EL (cell line): Measurements from ENCODE around the gene RAD51AP1.
"Not testable (repeated sequence)": the region's sequence is repeated elsewhere in the genome, so short reads cannot be mapped to it uniquely, and the experiment has no call there.

ENCODE experiments used
- DNase-seq: peaks from one replicate; pipeline ENCODE4 v3.0.0-alpha.2; 2016

The RAD51AP1 gene, protein sequence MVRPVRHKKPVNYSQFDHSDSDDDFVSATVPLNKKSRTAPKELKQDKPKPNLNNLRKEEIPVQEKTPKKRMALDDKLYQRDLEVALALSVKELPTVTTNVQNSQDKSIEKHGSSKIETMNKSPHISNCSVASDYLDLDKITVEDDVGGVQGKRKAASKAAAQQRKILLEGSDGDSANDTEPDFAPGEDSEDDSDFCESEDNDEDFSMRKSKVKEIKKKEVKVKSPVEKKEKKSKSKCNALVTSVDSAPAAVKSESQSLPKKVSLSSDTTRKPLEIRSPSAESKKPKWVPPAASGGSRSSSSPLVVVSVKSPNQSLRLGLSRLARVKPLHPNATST

DNA sequence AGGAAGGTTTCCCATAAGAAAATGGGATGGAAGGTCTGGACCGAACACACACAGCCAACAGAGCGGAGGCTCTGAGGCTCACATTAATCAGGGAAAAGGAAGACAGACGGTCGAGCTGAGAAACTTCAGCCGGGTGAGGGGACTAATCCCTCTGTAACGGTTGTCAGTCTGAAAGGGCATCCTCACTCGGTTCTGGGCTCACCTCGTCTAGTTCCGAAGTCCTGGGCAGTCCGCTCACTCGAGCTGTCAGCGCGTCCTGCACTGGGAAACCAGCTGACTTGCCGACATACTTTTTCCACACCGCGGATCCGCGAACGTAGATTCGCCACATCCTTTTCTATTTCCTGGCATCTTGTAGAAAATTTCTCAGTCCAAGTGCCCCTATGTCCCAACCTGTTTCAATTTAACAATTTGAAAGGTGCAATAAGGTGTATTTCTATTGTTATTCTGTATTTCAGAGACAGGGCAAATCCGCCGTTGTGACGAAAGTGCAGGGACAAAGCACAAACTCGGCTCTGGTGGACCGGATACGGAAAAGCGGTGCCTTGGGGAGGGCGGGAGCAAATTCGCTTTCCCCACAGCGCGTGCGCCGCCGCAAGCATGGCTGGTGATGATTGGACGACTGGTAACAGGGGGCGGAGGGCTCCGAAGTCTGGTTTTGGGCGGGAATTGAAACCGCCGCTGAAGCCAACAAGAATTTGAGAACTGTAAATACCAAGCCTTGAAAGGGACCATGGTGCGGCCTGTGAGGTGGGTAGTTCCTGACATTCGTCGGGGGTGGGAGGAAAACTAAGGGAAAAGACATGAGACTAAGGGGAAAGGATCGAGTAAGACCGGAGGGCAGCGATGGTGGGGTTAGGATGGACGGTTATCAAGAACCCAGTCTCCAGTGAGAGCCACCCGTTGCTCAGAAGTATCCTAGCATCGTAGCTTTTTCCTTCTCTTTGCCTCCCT lies at the start of gene RAD51AP1:
Gene RAD51AP1 (plus strand): TSS at position 684 of the 954 bp plus-strand sequence. CDS start 50 bp downstream, at position 734.
- DNase-seq, result peak; percentile 97

DNA sequence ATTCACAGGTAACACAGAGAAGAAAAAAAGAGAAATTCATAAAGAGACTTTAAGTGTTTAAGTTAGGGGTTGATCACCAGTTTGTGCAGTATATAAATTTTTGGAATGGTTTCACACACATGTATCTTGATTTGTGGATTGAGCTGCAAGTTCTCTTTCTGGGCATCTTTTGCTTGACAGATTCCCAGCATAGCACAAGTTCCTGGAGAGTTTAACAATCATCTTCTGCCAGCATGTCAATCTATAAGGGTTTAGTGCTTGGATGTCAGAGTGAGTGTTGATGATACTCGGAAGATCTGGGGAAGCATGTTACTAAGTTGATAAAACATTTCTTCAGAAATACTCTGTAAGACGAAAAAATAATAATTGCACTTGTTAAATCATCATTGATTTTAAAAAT lies 49.1 kb upstream of the RAD51AP1 start:
- DNase-seq, result no peak

DNA sequence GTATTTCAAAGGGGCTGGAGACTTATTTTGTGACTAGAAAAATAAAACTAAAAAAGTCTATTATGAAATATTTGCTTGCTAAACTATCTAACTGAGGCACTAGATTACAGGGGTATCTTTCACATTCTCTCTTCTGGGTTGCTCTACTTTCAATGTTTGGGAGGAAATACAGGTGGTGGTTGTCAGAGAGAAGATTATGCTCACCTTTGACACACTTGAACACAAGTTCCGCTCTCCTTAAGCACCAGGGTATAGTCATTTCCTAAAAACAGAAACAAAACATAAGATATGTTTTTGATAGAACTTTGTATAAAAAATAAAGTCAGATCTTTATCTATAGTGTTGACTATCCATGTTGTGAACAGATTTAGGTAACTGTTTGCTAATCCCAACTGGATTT lies 47.7 kb upstream of the RAD51AP1 start:
- DNase-seq, result no peak

DNA sequence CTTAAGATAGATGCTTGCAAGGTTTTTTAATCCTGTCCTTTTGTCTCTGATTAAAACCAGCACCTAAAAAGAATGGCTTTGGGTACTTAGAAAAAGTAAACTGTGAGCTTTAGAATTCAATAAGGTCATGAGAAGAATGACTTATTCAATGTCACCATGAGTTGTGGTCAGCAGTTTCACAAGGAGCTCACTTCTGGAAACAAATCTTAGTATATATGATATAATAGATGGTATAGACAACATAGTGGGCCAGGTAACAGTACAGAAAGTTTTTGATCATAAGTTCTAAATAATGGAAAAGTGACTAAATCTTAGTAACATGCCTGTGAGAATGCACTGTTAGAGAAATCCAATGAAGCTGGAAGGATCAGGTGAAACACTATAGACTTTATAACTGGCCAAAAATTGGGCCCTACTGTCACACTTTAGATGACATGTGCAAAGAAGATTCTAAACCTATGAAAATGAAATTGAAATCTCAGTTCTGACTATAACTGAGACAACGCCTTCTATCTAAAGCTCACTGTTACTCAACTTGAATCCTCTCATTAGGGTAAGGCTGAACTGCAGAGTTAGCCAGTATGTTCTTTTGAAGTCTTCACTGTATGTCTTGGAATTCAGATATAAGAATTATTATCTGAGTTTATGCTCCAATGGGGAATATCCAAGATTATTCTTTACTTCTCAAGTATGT lies 42.4 kb upstream of the RAD51AP1 start:
- no peak for DNase-seq

DNA sequence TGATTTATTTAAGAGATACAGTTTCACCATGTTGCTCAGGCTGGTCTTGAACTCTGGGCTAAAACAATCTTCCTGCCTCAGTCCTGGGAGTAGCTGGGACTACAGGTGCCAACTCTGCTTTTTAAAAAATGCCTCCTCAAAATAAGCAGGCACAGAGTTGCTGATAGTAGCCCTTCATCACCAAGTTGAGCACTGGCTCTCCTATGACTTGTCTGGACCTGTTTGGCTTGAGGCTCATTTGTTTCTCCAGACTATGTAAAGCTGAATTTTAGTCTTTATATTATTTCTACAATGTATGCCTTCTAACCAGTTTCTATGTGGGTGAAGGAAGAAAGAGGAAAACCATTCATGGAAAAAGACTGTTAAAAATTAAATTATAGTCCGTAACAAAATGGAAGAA lies 39.5 kb upstream of the RAD51AP1 start:
- DNase-seq, result no peak

DNA sequence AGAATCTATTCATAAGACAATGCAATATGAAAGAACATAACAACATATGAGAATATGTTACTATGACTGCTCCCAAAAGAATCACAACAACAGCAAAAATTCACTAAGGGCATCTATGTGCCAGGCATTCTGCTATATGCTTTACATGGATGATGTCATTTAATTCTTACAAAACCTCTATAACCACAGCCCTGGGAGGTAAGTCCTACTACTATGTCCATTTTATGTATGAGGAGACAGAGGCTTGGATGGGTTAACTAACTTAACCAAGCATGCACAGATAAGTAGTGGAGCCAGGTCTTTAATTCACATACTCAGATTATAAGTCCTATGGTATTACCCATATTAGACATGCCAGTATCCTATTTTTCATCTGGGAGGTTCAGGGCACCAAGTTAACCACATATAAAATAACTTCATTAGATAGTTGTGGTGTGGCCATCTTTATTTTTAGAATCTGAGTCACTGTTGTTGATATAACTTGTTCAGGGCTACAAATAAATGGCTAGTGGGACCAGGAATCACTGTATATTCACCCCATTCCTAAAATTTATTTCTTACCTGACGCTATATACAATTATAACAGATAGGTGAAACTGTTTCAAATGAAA lies 33.2 kb upstream of the RAD51AP1 start:
- DNase-seq, result peak; percentile 55

DNA sequence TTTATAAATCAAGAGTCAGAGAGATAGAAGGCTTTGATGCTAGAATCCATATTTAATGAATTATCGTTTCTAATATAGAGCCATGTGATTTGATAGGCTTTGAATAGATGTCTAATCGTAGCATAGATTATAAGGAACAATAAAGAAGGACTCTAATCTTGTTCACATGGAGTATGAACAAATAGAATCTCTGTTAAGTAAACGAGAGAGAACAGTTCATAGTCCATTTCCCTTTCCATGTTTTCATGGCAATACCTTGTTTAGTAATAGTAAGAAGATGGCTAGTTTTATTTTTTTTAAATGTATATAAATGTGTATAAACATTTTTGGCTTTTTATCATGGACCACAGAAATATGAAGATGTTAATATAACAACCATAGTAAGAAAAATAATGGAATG lies 32.3 kb upstream of the RAD51AP1 start:
- DNase-seq, result no peak

DNA sequence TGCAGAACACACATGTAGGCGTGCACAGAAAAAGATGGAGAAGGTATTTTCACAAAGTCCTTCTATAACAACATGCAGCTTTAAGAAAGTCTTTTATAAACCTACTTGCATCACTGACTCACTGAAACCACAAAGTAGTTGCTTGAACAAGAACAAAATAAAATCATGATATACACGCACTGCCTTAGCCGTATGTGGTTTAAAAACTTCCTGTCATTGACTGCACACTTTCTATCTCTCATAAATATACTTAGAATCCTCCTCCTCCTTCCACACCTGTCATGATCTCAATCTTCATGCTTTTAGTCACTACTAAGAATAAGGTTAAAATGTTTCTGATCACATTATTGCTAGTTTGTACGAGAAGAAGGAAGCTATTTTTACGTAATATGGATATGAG lies 31.8 kb upstream of the RAD51AP1 start:
- DNase-seq, result peak; percentile 31

DNA sequence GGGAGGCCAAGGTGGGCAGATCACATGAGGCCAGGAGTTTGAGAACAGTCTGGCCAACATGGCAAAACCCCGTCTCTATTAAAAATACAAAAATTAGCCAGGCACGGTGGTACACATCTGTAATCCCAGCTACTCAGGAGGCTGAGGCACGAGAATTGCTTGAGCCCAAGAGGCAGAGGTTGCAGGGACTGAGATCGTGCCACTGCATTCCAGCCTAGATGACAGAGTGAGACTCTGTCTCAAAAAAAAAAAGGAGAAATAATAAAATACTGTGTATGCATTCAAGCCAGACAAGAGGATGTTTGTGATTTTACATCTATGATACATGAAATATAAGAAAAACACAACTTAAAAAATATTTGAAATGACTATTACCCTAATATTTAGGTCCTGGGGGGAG lies 30.2 kb upstream of the RAD51AP1 start:
- not testable (repeated sequence) for DNase-seq

DNA sequence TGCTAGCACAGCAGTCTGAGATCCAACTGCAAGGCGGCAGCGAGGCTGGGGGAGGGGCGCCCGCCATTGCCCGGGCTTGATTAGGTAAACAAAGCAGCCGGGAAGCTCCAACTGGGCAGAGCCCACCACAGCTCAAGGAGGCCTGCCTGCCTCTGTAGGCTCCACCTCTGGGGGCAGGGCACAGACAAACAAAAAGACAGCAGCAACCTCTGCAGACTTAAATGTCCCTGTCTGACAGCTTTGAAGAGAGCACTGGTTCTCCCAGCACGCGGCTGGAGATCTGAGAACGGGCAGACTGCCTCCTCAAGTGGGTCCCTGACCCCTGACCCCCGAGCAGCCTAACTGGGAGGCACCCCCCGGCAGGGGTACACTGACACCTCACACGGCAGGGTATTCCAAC lies 29.4 kb upstream of the RAD51AP1 start:
- not testable (repeated sequence) for DNase-seq

DNA sequence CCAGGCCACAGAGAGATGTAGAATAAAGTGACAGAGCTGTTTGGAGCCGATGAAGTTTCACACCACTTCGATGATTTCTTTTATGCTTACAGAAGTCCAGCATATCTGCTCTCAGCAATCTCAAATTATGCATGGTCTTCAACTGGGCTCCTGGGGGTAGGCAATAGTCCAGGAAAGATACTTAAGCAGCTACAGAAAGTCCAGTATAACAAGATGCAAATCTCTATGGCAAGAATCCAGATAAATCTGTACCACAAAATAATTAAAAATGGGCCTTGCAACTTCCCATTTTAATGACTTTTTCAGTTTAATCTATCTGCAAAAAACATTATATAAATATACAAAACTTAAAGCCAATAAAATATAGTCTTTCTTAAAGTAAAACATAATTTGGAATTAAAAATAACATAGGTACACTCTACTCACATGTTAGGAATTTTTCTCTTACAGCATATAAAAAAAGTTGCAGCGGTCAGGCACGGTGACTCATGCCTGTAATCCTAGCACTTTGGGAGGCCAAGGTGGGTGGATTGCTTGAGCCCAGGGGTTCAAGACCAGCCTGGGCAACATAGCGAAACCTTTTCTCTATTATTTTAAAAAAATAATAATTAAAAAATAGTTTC lies 20.5 kb upstream of the RAD51AP1 start:
- peak; percentile 68 for DNase-seq

DNA sequence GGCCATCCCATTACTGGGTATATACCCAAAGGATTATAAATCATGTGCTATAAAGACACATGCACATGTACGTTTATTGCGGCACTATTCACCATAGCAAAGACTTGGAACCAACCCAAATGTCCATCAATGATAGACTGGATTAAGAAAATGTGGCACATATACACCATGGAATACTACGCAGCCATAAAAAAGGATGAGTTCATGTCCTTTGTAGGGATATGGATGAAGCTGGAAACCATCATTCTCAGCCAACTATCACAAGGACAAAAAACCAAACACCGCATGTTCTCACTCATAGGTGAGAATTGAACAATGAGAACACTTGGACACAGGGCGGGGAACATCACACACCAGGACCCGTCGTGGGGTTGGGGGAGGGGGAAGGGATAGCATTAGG lies 15.2 kb upstream of the RAD51AP1 start:
- not testable (repeated sequence) for DNase-seq

DNA sequence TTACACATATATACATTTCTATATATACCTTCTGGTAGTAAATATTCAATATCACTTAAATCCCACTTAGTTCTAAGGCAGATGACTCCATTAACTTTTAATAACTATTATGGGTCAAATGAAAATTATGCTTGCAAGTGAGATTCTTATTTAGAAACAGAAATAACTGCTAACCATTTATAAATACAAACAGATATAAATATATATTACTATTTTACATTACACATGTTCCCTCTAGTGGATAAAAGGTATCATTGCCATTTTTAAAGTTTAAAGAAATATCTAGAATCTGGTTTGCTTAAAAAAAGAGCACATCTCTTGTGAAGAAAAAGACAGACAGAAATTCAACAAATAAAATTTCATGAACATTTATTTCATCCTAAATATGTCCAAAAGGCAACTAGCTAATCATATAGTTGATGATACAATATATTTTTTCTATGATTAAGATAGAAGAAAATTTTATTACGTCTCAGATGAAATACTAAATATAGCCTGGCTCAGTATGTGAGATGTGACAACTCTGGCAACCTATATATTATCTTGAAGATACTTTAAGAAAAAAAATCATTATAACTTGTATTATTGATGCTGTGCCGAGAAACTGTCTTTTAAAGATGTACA lies 11.7 kb upstream of the RAD51AP1 start:
- peak; percentile 10 for DNase-seq

DNA sequence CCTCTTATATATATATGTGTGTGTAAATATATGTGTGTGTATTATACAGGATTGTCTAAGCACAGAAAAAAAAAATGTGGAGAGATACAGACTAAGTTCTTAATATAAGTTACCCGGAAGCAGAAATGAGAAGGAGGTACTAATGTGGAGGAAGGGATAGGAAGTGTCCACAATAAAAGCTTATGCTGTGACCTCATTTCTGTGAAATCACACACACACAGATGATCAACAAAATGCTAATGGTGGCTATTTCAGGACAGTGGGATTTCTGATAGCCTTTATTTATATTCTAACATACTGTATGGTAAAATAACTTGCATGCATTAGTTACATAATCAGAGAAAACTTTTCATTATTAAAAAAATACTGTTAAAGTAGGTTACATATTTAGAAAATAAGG lies 8.5 kb upstream of the RAD51AP1 start:
- DNase-seq, result no peak

DNA sequence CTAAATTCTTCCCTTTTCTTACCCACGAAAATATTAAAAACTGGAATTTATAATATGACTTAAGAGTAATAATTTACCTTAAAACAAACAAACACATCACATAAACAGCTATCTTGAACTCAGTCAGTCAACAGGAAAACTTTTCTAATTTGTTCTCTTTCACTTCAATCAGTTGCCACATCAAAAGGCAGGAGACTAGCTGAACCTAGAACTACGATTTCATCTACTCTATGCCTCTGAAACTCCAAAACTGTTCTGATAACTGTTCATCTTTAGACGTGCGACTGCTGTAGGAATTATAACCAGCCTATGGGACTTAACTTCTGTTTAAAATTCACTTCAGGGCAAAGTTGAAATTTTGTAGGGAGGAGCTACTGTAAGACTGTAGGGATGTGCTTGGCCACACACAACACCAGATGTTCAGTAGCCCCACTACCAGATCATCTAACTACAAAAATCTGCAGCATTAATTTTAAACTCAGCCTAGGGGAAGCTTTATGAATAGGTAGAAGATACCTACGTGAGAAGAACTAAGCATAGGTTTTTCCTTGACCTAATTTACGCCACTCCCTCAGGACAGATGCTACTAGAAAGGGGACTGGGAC lies 7.6 kb upstream of the RAD51AP1 start:
- no peak for DNase-seq

DNA sequence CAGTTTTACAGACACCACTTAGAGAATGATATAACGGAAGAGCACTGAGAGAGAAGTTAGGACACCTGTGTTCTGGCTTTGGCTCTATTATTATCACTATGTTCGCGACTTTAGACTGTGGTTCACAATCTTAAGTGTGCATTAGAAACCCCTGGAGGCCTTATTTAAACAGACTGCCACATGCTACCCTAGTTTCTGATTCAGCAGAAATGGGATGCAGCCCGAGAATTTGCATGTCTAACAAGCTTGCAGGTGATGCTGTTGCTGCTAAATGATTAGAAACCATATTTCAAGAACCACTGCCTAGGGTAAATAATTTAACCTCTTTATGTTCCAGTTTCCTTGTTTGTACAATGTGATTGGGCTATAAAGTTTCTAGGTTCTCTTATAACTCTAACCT lies 3.6 kb upstream of the RAD51AP1 start:
- no peak for DNase-seq

DNA sequence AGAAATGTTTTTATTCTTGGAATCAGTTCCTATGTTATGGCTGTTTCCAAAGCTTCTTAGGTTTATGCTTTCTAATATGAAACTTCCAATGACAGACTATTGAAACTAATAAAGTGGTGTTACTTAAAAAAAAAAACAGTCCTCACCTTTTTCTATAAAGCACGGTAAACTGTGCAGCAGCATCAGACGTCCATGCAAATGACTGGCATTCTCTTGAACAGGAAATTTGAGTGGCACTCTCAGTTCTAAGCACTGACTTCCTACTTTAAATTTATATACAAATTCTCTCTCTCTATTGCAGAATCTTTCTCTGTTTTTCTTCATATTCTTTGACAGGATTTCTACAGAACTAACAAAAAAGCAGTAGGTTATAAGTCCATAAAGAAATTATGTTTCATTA lies 2.8 kb upstream of the RAD51AP1 start:
- DNase-seq, result no peak

DNA sequence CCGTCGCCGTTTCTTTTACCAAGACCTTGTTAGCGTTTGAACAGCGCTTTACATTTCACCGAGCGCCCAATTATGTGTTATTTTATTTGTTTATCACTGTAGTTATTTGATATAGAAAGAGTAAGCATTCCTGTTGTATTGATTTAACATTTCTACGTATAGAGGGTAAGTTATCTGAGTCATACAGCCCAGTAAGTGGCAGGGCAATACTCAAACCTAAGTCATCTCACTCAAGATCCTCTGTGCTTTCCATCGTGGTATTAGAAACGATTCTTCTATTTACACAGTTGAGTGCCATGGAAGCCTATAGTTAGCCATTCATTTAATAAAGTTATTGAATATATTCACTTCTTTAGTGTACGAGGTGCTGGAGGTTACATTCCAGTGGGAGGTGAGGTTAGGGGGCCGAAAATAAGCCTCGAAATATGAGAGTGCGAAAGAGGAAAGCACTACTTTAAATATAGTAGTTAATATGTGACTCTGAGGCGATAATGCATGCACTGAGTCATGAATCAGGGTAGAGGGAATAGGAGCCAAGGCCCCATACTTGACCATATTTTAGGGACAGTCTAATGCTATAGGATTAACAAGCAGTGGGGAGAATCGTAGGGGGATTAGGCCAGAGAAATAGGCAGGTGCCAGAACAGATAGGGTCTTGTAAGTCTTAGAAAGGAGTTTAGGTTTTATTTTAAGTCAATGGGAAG lies 629 bp downstream of the RAD51AP1 start:
- DNase-seq, result peak; percentile 12

DNA sequence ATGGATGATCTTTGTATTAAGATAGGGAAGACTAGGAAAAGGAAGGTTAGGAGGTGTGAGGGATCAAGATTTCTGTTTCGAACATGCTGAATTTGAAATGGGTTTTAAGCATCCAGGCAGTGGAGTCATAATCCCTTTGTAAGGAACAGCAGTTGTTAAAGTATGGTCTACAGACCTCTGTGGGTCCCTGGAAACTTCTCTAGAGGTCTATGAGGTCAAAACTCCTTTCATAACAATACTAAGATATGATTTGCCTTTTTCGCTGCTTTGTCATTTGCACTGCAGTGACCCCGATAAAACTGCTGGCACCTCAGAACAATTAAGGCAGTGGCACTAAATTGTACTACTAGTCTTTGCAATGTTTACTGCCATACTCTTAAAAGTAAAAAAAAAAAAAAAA lies 1.5 kb downstream of the RAD51AP1 start:
- DNase-seq, result no peak

DNA sequence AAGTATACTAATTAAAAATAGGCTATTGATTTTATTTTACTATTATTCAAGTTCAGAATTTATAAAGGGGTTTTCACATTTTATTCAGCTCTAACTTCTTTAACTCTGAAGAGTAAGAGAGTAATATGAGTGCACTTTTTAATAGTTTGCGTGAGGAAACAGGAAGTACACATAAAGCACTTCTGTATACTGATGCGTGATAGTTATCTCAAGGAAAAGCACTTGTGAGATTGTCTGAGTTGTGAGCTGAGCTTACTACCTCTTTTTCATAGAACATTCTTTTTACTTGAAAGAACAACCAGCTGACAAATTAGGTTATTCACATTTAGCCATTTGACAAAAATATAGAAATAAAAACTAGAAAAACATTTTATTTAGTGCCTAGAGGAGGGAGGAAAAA lies 1.9 kb downstream of the RAD51AP1 start:
- DNase-seq, result no peak

DNA sequence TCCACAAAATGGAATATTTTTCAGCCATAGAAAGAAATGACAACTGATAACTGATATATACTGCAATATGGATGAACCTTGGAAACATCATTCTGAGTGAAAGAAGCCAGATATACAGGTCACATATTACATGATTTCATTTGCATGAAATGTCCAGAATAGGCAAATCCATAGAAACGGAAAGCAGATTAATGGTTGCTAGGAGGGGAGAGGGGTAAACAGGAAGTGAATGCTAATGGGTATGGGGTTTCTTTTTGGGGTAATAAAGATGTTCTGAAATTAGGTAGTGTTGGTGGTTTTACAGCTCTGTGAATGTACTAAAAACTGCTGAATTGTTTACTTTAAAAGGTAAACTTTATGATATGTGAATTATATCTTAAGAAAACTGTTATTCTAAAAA lies 6.5 kb downstream of the RAD51AP1 start:
- DNase-seq, result no peak
